ENCODE data around the gene DERA.
"Not testable (repeated sequence)": the region's sequence is repeated elsewhere in the genome, so short reads cannot be mapped to it uniquely, and the experiment has no call there.

The DERA gene

GRCh38 chr12:16008421-16008824, 97.3 kb downstream of the DERA start:
- DNase-seq (ENCODE audit: low read depth, low spot score), result no peak

GRCh38 chr12:16012117-16012516, 101.0 kb downstream of the DERA start:
- no peak for DNase-seq (ENCODE audit: low read depth, low spot score)

GRCh38 chr12:16013722-16014121, 102.6 kb downstream of the DERA start:
- DNase-seq (ENCODE audit: low read depth, low spot score), result not testable (repeated sequence)

GRCh38 chr12:16014394-16014793, 103.3 kb downstream of the DERA start:
- DNase-seq (ENCODE audit: low read depth, low spot score), result not testable (repeated sequence)

GRCh38 chr12:16016748-16017147, 105.6 kb downstream of the DERA start:
- DNase-seq (ENCODE audit: low read depth, low spot score), result no peak

GRCh38 chr12:16018306-16018705, 107.2 kb downstream of the DERA start:
- no peak for DNase-seq (ENCODE audit: low read depth, low spot score)

- no peak for DNase-seq (ENCODE audit: low read depth, low spot score)
Measured at GRCh38 chr12:16019136-16019535, 108.0 kb downstream of the DERA start.

GRCh38 chr12:16020031-16020430, 108.9 kb downstream of the DERA start:
- no peak for DNase-seq (ENCODE audit: low read depth, low spot score)

GRCh38 chr12:16021026-16021425, 109.9 kb downstream of the DERA start:
- no peak for DNase-seq (ENCODE audit: low read depth, low spot score)

- DNase-seq (ENCODE audit: low read depth, low spot score), result no peak
Measured at GRCh38 chr12:16021676-16022075, 110.5 kb downstream of the DERA start.

- no peak for DNase-seq (ENCODE audit: low read depth, low spot score)
Measured at GRCh38 chr12:16027002-16027401, 115.9 kb downstream of the DERA start.

- DNase-seq (ENCODE audit: low read depth, low spot score), result no peak
Measured at GRCh38 chr12:16030744-16031143, 119.6 kb downstream of the DERA start.

GRCh38 chr12:16034136-16034817, 123.1 kb downstream of the DERA start:
- no peak for DNase-seq (ENCODE audit: low read depth, low spot score)

GRCh38 chr12:16036073-16036472, 124.9 kb downstream of the DERA start:
- DNase-seq (ENCODE audit: low read depth, low spot score), result no peak

GRCh38 chr12:16037533-16037932, 126.4 kb downstream of the DERA start:
- DNase-seq (ENCODE audit: low read depth, low spot score), result no peak

GRCh38 chr12:16043480-16043879, 132.3 kb downstream of the DERA start:
- no peak for DNase-seq (ENCODE audit: low read depth, low spot score)

GRCh38 chr12:16046266-16046665, 135.1 kb downstream of the DERA start:
- no peak for DNase-seq (ENCODE audit: low read depth, low spot score)

GRCh38 chr12:16048511-16048910, 137.4 kb downstream of the DERA start:
- no peak for DNase-seq (ENCODE audit: low read depth, low spot score)

GRCh38 chr12:16056910-16057309, 145.8 kb downstream of the DERA start:
- DNase-seq (ENCODE audit: low read depth, low spot score), result no peak

- not testable (repeated sequence) for DNase-seq (ENCODE audit: low read depth, low spot score)
Measured at GRCh38 chr12:16057351-16057751, 146.2 kb downstream of the DERA start.

GRCh38 chr12:16062611-16063010, 151.5 kb downstream of the DERA start:
- DNase-seq (ENCODE audit: low read depth, low spot score), result no peak

- no peak for DNase-seq (ENCODE audit: low read depth, low spot score)
Measured at GRCh38 chr12:16063726-16064125, 152.6 kb downstream of the DERA start.

- no peak for DNase-seq (ENCODE audit: low read depth, low spot score)
Measured at GRCh38 chr12:16070113-16070512, 159.0 kb downstream of the DERA start.

- DNase-seq (ENCODE audit: low read depth, low spot score), result no peak
Measured at GRCh38 chr12:16072678-16073077, 161.5 kb downstream of the DERA start.
